Activated T-helper 1 cell treated with anti-CD3 and anti-CD28 coated beads, Interleukin-12 subunit alpha, Interleukin-12 subunit beta, Interleukin-2, Interleukin-4 antibody, amounts not matched to agents 30 ng/mL and 10 ng/mL and 1 ng/mL, durations not matched to agents 14 hours and 24 hours and 36 hours (primary cell): Measurements from ENCODE around the gene RAB37. TPM values are rescaled to one million over a fixed set of nuclear protein-coding genes. Genes with fewer than 3 reads are reported as not detected.

Experiments
- DNase-seq: peaks from one replicate; pipeline ENCODE4 v3.0.0; 2021; ENCODE audit warnings: low spot score
- H3K27ac Mint-ChIP-seq: one replicate; pipeline ENCODE4 v1.8.0; 2021; ENCODE audit warnings: mild to moderate bottlenecking, mixed read lengths
- H3K27me3 Mint-ChIP-seq: one replicate; pipeline ENCODE4 v1.8.0; 2022; ENCODE audit warnings: mild to moderate bottlenecking, moderate library complexity, mixed read lengths; ENCODE audit not compliant: insufficient read depth
- H3K36me3 Mint-ChIP-seq: one replicate; pipeline ENCODE4 v1.8.0; 2021; ENCODE audit warnings: low read depth, mixed read lengths
- H3K4me1 Mint-ChIP-seq: one replicate; pipeline ENCODE4 v1.8.0; 2021; ENCODE audit warnings: low read depth, mixed read lengths
- H3K4me3 Mint-ChIP-seq: one replicate; pipeline ENCODE4 v1.8.0; 2021; ENCODE audit warnings: mild to moderate bottlenecking, moderate library complexity, mixed read lengths
- H3K9me3 Mint-ChIP-seq: one replicate; pipeline ENCODE4 v1.8.0; 2021; ENCODE audit warnings: mixed read lengths
- intact Hi-C: fragments of 100-400 bp; cut with micrococcal nuclease; formaldehyde crosslinking; loops from one replicate; pipeline ENCODE4 v1.15.1; 2024
- total RNA-seq: library from RNA; stranded (reverse); gene quantifications from 2 replicates; pipeline ENCODE4 v1.2.3, GENCODE V29; 2022

The RAB37 gene
- total RNA-seq, 1 donor from 2014 or later: 6.1 TPM

- H3K4me1 Mint-ChIP-seq: peaks cover 43% of the 10 kb centered on the region
- H3K36me3 Mint-ChIP-seq: peaks cover 8% of the 10 kb centered on the region
Observed at GRCh38 chr17:74761419-74761818, 24.4 kb downstream of the RAB37 start.

GRCh38 chr17:74761931-74762330, 24.9 kb downstream of the RAB37 start:
- no peak overlapping the region for H3K27ac Mint-ChIP-seq
- H3K36me3 Mint-ChIP-seq: peaks cover 9% of the 10 kb centered on the region
- H3K4me1 Mint-ChIP-seq: peaks cover 39% of the 10 kb centered on the region
- no peaks in the 10 kb centered on the region for H3K27me3 Mint-ChIP-seq
- DNase-seq: no peak
- H3K4me3 Mint-ChIP-seq: no peak overlapping the region
- intact Hi-C loops: no loop called here
- H3K9me3 Mint-ChIP-seq: no peaks in the 10 kb centered on the region

More at GRCh38 chr17:74761419-74761818, 24.4 kb downstream of the RAB37 start:
- no peak for DNase-seq
- intact Hi-C loops: no loop called here
- H3K27me3 Mint-ChIP-seq: no peaks in the 10 kb centered on the region
- no peak overlapping the region for H3K4me3 Mint-ChIP-seq
- no peaks in the 10 kb centered on the region for H3K9me3 Mint-ChIP-seq
- H3K27ac Mint-ChIP-seq: peak overlapping the region; percentile 29

- Mint-ChIP-seq H3K4me1 (peaks cover 20% of the 10 kb centered on the region), H3K27ac (no peak overlapping the region), H3K4me3 (no peak overlapping the region), H3K9me3 (no peaks in the 10 kb centered on the region), H3K27me3 (no peaks in the 10 kb centered on the region), H3K36me3 (peaks cover 16% of the 10 kb centered on the region)
- intact Hi-C loops: no loop called here
- DNase-seq: no peak
Observed at GRCh38 chr17:74763565-74764387, 26.7 kb downstream of the RAB37 start.

- intact Hi-C loops: no loop called here
- peaks cover 10% of the 10 kb centered on the region for H3K4me1 Mint-ChIP-seq
- no peak overlapping the region for H3K4me3 Mint-ChIP-seq
- no peaks in the 10 kb centered on the region for H3K27me3 Mint-ChIP-seq
- no peak for DNase-seq
- peak overlapping the region; percentile 52 for H3K27ac Mint-ChIP-seq
- peaks cover 20% of the 10 kb centered on the region for H3K36me3 Mint-ChIP-seq
- no peaks in the 10 kb centered on the region for H3K9me3 Mint-ChIP-seq
Observed at GRCh38 chr17:74764751-74765286, 27.8 kb downstream of the RAB37 start.

DNA sequence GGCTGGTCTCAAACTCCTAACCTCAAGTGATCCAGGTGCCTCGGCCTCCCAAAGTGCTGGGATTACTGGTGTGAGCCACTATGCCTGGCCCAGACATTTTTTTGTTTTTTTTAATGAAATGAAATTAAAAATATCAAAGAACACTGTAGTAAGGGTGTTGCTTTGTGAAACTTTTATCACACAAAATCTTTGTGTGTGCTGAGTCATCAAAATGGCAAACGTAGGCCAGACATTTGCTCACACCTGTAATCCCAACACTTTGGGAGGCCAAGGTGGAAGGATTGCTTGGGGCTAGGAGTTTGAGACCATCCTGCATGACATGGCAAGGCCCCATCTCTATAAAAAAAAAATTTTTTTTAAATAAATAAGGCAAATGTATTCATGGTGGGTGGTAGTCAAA, 29.4 kb downstream of the RAB37 start:
- intact Hi-C loops: no loop called here

GRCh38 chr17:74767111-74767516, 30.1 kb downstream of the RAB37 start:
- H3K27ac Mint-ChIP-seq: no peak overlapping the region
- DNase-seq: no peak
- no peak overlapping the region for H3K4me3 Mint-ChIP-seq
- intact Hi-C loops: no loop called here
- no peaks in the 10 kb centered on the region for H3K27me3 Mint-ChIP-seq
- peaks cover 10% of the 10 kb centered on the region for H3K4me1 Mint-ChIP-seq
- peaks cover 36% of the 10 kb centered on the region for H3K36me3 Mint-ChIP-seq
- H3K9me3 Mint-ChIP-seq: no peaks in the 10 kb centered on the region

More for the DNA sequence above, 29.4 kb downstream of the RAB37 start:
- peaks cover 10% of the 10 kb centered on the region for H3K4me1 Mint-ChIP-seq
- no peaks in the 10 kb centered on the region for H3K27me3 Mint-ChIP-seq
- H3K27ac Mint-ChIP-seq: no peak overlapping the region
- peaks cover 31% of the 10 kb centered on the region for H3K36me3 Mint-ChIP-seq
- no peak overlapping the region for H3K4me3 Mint-ChIP-seq
- H3K9me3 Mint-ChIP-seq: no peaks in the 10 kb centered on the region
- no peak for DNase-seq

- peaks cover 15% of the 10 kb centered on the region for H3K4me1 Mint-ChIP-seq
- H3K27ac Mint-ChIP-seq: peak overlapping the region; percentile 66
- H3K9me3 Mint-ChIP-seq: no peaks in the 10 kb centered on the region
- H3K4me3 Mint-ChIP-seq: no peak overlapping the region
- no peaks in the 10 kb centered on the region for H3K27me3 Mint-ChIP-seq
- intact Hi-C loops: no loop called here
- no peak for DNase-seq
- peaks cover 44% of the 10 kb centered on the region for H3K36me3 Mint-ChIP-seq
Observed at GRCh38 chr17:74768069-74768762, 31.2 kb downstream of the RAB37 start.

- peaks cover 48% of the 10 kb centered on the region for H3K36me3 Mint-ChIP-seq
- intact Hi-C loops: no loop called here
- peak overlapping the region; percentile 66 for H3K27ac Mint-ChIP-seq
- H3K9me3 Mint-ChIP-seq: no peaks in the 10 kb centered on the region
- no peak for DNase-seq
- H3K4me1 Mint-ChIP-seq: peaks cover 20% of the 10 kb centered on the region
- H3K27me3 Mint-ChIP-seq: no peaks in the 10 kb centered on the region
- no peak overlapping the region for H3K4me3 Mint-ChIP-seq
Observed at GRCh38 chr17:74768763-74769114, 31.7 kb downstream of the RAB37 start.

- intact Hi-C loops: no loop called here
- no peak overlapping the region for H3K27ac Mint-ChIP-seq
- no peaks in the 10 kb centered on the region for H3K27me3 Mint-ChIP-seq
Observed at GRCh38 chr17:74769266-74769855, 32.3 kb downstream of the RAB37 start.

DNA sequence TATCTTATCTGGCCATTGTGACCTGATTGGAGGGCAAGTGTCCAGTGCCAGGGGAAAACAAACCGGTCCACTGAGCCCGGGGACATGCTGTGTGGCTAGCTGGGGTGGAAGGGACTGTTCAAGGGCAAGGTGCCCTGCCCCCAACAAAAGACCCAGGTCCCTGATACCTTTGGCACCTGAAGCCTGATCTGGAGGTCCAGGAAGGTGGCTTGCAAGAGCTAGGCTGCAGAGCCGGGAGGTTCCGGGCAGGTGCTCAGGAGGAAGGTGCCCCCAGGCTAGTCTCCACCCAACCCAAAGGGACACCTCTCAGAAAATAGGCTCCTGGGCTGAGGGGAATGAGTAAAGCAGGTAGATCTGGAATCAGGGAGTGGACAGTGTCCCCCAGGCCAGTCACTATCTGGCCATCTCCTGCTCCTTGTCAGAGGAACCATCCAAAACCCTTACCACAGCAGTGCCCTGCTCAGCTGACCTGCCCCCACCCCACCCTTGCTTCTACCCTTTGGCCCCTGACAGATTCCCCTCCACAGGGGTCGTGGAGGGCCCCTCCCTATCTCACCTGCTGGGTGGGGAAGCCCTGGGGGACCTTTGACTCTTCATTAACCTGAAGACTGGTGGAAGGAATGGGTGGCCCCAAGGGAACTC, 32.9 kb downstream of the RAB37 start:
- no peaks in the 10 kb centered on the region for H3K9me3 Mint-ChIP-seq
- H3K27me3 Mint-ChIP-seq: no peaks in the 10 kb centered on the region
- H3K4me1 Mint-ChIP-seq: peaks cover 26% of the 10 kb centered on the region
- no peak overlapping the region for H3K4me3 Mint-ChIP-seq
- H3K27ac Mint-ChIP-seq: peak overlapping the region; percentile 48
- DNase-seq: no peak
- intact Hi-C loops: loop anchor here (1.0 kb wide), 2 partner anchors 26 to 113 kb away; no protein-coding TSS in a partner anchor
- H3K36me3 Mint-ChIP-seq: peaks cover 51% of the 10 kb centered on the region

More at GRCh38 chr17:74769266-74769855, 32.3 kb downstream of the RAB37 start:
- no peaks in the 10 kb centered on the region for H3K9me3 Mint-ChIP-seq
- H3K4me1 Mint-ChIP-seq: peaks cover 26% of the 10 kb centered on the region
- H3K4me3 Mint-ChIP-seq: no peak overlapping the region
- H3K36me3 Mint-ChIP-seq: peaks cover 52% of the 10 kb centered on the region
- no peak for DNase-seq

- Mint-ChIP-seq H3K4me1 (peaks cover 31% of the 10 kb centered on the region), H3K9me3 (no peaks in the 10 kb centered on the region), H3K4me3 (no peak overlapping the region), H3K27ac (peak overlapping the region; percentile 48), H3K36me3 (peaks cover 48% of the 10 kb centered on the region), H3K27me3 (no peaks in the 10 kb centered on the region)
- DNase-seq: peak; percentile 54
- intact Hi-C loops: loop anchor here (1.0 kb wide), 2 partner anchors 26 to 113 kb away; no protein-coding TSS in a partner anchor
Observed at GRCh38 chr17:74770498-74771318, 33.7 kb downstream of the RAB37 start.
